COLO668 (cell line): Measurements from ENCODE around the gene PLEKHH2.
"Not testable (repeated sequence)": the region's sequence is repeated elsewhere in the genome, so short reads cannot be mapped to it uniquely, and the experiment has no call there.

Experiments used
- DNase-seq: peaks from one replicate; lab custom pipeline; 2025; ENCODE audit not compliant: unreplicated experiment; lab: John Stamatoyannopoulos, UW

PLEKHH2 gene

DNA sequence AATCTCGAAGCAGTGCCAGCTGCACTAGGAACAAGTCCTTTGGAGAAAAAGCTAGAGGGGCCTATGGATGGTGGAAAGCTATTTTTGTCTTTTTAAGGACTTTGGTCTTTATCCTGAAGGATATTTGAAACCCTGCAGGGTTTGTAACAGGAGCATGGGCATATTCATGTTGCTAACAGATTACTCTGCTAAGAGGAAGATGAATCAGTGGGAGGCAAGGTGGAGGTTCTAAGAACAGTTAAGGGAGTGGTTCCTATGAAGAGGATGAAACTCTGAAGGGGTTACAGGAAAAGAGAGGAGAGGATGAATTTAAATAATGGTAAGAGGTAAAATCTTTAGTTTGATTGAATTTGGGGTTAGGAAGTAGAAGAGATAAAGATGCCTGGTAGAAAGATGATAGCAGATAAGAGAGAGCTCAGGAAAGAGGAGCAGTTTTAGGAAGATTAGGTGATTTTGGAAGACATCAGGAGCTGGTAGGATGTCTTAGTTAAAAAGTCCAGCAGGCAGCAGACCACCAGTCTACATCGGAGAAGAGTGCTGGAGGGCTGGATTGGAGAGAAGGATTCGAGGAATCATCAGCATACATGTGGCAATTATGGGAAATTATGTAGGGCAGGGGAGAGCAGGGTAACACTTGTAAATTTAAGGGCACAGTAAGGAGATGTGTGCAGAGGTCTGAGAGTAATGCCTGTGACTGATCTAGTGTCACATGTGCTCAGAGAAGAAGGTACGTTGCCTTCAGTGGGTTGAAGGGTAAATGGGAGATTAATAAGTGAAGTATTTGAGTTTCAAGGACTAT, 78.4 kb downstream of the PLEKHH2 start:
- DNase-seq = no peak

DNA sequence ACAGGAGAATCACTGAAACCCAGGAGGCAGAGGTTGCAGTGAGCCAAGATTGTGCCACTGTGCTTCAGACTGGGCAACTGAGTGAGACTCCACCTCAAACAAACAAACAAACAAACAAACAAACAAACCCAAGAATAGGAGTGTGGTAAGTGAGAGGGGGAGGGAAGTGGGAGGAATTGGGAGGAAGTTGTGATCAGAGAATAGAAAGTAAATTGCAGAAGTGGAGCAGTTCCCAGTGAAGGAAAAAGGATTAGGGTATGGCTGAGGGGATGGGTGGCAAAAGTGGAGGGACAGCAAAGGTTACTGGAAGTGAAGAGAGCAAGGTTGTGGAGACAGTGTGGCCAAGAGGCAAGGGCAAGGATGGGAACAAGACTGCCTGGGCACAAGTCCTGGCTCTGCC, 80.3 kb downstream of the PLEKHH2 start:
- no peak for DNase-seq

- DNase-seq = no peak
These were observed 81.6 kb downstream of the PLEKHH2 start for GRCh38 chr2:43718530-43719124.

- DNase-seq = no peak
These were observed 87.9 kb downstream of the PLEKHH2 start for GRCh38 chr2:43724728-43725526.

DNA sequence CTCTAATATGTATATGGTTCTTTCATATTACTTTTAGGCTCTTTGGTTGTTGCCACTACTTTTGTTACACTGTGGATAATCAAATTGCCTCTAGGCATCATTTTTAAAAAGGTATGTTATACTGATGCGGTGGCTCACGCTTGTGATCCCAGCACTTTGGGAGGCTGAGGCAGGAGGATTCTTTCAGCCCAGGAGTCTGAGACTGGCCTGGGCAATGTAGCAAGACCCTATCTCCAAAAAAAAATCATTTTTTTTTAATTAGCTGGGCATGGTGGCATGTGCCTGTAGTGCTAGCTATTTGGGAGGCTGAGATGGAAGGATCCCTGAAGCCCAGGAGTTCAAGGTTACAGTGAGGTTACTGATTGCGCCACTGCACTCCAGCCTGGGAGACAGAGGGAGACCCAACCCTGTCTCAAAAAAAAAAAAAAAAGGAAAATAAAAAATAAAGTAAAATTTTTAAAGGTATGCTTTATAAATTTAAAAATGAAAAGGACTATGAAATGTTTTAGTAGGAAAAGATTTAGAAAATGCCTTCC, 88.7 kb downstream of the PLEKHH2 start:
- no peak for DNase-seq

DNA sequence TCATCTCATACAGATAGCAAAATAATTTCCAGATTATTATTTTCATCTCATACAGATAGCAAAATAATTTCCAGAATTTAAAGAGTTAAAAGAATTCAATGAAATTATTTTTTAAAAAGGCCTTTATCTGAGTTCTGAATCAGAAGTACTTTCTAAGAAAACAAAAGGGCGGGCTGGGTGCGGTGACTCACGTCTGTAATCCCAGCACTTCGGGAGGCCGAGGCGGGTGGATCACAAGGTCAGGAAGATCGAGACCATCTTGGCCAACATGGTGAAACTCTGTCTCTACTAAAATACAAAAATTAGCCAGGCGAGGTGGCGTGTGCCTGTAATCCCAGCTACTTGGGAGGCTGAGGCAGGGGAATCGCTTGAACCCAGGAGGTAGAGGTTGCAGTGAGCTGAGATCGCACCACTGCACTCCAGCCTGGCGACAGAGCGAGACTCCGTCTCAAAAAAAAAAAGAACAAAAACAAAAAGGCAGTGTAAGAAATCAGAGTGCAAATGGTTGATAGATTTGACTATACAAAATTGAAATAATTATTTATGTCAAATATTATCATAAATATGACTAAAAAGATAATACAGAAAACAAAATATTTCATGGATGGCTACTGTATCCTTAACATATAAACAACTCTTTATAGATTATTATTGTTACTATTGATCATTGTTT, 90.0 kb downstream of the PLEKHH2 start:
- not testable (repeated sequence) for DNase-seq

GRCh38 chr2:43727634-43728014, 90.6 kb downstream of the PLEKHH2 start:
- no peak for DNase-seq

DNA sequence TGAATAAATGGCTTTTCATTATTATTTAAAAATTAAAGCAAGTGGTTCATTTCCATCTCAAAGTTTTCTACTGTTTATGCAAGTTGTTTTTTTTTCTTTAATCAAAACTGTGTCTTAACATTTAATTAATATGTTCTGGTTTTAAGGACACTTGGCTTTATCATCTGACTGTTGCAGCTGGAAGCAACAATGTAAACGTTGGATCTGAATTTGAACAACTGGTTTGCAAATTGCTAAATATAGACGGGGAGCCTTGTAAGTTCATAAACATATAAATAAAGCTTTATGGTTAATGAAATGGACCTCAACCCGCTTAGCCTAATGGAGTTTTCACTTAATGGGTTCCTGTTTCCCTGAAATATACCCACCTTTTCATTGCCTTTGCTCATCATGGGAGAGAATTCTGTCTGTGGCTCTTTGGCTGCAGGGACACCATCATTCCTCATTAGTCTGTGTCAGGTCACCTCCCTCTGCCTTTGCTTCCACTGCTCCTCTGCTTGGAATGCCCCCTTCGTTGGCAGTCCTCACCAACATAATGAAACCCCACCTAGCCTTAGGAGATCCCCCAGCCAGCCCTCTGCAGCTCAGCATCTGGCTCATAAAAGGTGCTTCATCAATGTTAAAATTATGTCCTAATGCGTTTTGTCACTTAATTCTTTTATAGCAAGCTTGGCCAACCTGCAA, 92.6 kb downstream of the PLEKHH2 start:
- no peak for DNase-seq

DNA sequence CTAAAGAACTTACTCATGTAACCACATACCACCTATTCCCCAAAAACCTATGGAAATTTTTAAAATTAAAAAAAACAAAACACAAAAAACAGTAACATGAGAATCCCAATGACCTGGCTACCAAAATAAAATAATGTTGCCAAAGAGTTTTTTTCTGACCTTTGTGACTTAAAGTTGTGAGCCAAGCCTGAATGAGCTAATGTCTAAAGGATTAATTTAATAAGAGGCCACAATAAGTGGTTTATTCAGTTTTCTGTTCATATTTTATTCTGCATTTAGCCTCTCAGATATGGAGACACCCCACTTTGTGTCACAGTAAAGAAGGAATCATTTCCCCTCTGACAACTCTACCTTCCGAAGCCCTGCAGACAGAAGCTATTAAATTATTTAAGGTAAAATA, 94.2 kb downstream of the PLEKHH2 start:
- no peak for DNase-seq

- no peak for DNase-seq
These were observed 99.6 kb downstream of the PLEKHH2 start for GRCh38 chr2:43736637-43737036.

DNA sequence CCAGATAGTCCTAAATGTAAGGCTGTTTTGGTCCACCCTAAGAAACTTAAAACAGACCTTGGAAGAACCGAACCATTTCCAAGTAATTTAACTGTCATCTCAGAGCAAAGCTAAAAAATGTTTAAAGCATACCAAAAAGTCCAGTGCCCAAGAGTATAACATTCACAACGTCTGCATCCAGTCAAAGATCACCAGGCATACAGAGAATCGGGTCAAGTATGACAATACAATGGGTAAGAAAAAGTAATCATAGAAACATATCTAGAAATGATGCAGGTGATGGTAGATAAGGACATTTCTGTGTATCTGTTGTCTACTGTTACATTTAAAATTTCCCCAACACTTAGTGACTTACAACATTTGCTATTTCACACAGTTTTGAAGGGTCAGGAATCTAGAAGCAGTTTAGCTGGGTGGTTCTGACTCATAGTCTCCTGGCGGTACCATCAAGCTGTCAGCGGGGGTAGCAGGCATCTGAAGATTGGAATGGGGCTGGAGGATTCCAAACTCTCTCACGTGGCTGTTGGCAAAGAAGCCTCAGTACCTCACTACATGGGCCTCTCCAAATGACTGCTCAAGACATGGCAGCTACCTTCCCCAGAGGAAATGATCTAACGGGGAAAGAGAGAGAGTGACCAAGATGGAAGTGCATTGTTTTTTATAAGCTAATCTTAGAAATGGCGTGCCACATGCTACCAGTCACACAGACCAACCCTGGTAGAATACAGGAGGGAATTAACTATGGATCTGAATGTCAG, 100.2 kb downstream of the PLEKHH2 start:
- no peak for DNase-seq

- no peak for DNase-seq
These were observed 100.8 kb downstream of the PLEKHH2 start for GRCh38 chr2:43737855-43738254.

DNA sequence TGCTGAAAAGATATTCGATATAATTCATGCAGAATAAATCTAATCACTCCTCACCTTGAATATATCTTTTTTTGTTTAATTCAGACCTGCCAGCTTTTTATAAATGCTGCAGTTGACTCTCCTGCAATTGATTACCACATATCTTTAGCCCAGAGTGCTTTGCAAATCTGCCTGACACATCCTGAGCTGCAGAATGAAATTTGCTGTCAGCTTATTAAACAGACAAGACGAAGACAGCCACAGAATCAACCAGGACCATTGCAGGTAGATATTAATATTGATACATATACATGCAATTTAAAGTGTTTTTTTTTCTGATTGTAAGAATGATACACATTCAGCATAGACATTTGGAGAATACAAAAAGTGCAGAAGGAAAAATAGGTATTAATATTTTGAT, 101.2 kb downstream of the PLEKHH2 start:
- DNase-seq = no peak

DNA sequence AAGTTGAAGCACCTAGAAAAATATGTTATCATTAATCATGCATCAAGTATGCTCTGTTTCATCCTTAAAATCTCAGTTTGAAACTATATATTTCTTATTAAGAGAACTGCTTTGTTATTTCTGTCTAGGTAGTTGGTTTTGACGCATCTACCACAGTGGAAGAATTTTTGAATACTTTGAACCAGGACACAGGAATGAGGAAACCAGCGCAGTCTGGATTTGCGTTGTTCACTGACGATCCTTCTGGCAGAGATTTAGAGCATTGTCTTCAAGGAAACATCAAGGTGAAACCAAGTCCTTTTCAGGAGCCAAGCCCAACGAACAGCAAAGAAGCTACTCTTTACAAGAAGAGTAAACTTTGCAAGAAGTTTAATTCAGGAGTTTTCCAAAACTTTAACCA, 106.6 kb downstream of the PLEKHH2 start:
- DNase-seq = no peak

GRCh38 chr2:43745457-43745856, 108.4 kb downstream of the PLEKHH2 start:
- DNase-seq = no peak

DNA sequence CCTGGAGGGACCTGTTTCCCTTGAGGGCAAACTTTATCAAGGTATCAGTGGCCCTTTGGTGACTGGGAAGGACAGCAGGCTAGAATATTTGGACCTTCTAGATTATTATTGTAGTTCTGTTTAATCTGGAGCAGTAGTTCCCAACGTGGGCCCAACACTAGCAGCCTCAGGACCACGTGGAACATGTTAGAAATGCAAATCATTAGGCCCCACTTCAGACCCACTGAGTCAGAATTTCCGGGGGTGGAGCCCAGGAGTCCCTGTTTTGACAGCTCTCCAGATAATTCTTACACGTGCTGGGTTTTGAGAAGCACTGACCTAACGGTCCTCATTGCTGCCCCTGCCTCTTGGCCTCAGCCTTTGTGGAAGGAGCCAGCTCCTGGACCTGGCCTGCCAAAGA, 111.3 kb downstream of the PLEKHH2 start:
- DNase-seq = no peak

DNA sequence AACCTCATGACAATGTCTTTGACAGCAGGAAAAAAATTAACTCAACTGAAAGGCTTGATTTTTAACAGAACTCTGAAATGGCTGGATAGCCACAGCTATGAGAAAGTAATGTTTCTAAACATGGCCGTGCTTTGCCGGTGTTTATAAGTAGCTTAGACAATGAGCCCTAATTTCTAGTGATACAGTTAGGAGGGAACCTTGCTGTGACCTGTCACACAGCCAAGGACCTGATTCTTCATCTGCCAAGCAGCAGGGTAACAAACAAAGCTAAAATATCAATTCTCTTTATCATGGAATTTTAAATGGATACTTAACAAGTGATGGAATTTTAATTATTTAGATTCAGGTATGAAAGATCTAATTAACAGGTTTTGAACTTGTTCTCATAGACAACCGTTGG, 112.5 kb downstream of the PLEKHH2 start:
- no peak for DNase-seq

DNA sequence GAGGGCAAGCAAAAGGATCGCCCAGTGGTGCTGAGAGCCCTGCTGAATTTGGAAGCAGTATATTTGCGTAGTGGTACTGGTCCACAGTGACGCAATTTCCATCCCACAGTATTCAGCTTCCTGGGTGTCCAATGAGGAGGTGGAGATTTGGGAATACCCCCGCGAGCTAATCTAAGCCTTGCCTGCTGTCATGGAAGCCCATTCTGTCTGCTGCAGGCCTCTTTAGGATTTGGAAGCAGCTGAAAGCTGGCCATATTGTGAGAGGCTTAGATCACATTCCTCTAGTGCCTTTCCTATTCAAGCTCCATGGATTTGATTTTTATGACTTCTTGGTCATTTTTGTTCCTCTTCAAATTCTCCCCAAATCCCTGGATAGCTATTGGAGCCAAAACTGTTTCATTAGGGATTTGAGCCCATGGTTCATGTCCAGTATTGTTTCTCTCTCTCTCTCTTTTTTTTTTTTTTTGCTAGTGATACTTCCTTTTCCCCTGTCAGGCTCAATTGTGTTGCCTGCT, 114.5 kb downstream of the PLEKHH2 start:
- DNase-seq = no peak

- DNase-seq = no peak
These were observed 115.2 kb downstream of the PLEKHH2 start for GRCh38 chr2:43752302-43752701.

GRCh38 chr2:43754180-43754579, 117.1 kb downstream of the PLEKHH2 start:
- DNase-seq = no peak
